ENCODE results near the gene ABHD12B.

Gene ABHD12B, protein sequence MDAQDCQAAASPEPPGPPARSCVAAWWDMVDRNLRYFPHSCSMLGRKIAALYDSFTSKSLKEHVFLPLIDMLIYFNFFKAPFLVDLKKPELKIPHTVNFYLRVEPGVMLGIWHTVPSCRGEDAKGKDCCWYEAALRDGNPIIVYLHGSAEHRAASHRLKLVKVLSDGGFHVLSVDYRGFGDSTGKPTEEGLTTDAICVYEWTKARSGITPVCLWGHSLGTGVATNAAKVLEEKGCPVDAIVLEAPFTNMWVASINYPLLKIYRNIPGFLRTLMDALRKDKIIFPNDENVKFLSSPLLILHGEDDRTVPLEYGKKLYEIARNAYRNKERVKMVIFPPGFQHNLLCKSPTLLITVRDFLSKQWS

DNA sequence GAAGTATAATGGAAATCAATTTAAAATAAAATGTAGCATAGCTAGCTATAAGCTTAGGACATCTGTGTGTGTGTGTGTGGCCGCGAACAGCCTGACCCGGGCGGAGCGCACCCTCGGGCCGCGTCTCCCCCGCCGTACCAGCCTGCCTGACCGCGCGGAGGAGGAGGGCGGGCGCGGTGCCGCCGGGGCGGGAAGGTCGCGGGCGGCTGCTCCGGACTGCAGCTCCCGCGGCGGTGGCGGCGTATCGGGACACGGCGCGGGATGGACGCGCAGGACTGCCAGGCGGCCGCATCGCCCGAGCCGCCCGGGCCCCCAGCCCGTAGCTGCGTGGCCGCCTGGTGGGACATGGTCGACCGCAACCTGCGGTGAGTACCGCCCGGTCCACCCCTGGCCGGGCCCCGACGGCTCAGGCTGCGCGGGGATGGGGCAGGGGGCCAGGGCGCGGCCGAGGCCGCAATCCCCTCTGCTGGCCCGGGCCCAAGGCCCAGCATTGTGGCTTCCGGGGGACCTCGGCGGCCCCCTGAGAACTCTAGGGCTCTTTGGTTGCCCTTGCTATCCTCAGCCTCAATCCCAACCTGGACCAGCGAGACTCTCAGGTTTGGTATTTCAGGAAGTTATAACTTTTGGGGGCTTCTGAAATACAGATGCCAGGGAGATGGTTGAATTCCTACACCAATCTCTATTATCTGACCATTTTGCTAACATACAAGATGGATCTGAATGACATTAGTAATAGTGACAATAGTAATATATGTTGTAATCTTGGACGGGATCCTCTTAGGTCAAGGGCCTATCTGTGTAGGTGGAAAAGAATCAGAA is at the start of gene ABHD12B:
TSS of gene ABHD12B (plus strand) at position 140 of the 819 bp plus-strand sequence. CDS start at position 262, 122 bp downstream.
- no peak for DNase-seq

DNA sequence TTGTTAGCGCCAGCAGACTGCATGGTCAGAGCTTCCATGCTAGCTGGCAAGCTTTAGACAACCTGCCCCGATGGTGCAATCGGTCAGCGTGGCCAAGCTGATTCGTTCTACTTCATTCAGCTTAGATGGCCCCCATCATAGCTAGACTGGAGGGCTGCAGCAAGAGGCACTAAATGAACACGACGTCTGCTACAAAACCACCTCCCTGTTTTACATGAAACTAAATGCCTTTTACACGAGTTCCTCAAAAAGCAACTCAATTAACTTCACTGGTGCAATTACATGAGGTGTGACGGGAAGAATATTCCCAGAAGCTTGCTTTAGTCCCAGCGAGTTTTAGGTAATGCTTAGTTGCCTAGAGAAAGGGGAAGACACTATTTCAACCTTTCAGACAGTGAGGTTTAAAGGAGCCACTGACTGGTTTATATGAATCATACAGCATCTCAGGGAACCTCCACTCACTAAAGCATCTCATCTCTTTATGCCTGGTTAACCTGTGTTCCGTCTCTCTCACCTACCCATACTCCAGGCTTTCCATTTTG is 49.3 kb upstream of the ABHD12B start:
- no peak for DNase-seq

DNA sequence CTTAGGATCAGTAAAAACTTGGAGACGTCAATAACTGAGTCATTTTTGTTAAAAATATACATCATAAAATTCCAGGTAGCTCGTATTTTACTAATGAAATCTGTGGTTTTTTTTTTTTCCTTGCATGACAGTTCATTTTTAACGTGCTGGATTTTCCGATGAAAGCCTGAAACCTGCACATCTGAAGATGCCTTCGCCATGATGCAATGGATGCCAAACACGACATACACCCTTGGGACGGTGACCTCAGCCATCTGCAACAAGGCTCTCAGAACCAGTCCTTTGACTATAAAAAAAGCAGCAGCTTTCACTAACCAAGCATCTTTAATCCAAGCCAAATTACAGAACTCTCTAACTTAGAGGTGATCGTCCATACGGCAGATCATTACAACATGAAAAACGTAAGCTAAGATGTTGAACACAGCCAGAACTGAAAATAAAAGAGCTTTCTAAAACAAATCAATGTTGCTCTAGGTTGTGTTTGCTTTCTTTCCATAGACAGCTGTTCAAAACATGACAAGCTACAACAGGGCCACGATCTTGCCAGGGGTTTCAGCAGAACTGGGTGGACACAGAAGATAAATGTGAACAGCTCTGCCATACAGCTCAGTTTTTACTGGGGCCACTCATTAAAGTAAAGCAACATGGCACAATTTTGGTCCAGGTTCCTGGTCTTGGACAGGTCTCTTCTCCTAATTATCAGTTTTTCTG is 48.6 kb upstream of the ABHD12B start:
- DNase-seq: no peak

DNA sequence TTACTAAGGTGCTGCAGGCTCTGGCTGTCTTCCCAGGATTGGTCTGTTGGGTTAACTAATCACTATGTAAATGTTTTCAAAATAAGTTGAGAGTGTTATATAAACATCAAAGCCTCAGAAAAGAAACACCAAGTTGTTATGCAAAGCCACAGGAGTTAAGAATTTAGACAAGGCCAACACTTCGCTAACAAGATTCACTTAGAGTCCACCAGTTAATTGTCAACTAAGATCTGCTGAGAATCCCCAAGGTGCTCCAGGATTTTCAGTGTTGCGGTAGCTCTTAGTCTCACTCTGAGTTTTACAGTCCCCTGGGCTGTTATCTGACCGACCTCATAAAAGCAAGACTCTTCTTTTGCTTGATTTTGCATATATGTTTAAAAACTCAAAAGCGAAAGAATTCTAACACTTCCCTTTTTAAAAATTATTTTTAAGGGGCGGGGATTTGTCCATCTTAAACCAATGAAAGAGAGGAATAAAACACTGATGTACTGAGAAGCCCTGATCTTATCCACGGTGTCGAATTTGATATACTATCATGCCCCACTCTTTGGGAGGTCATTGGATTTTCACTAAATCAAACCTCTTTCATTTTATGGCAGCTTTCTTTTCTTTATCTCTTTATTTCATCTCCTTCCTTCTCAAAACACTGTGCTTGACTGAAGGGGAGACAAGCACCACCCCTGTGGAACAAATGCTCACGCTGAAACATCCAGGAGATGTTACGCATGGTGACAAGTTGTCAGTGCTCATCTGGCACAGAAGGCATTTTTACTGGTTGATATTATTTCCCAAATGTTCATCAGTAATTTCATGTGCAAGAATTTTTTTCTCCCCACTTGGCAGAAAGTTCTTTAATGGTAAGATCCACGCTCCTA is 47.9 kb upstream of the ABHD12B start:
- DNase-seq: no peak

DNA sequence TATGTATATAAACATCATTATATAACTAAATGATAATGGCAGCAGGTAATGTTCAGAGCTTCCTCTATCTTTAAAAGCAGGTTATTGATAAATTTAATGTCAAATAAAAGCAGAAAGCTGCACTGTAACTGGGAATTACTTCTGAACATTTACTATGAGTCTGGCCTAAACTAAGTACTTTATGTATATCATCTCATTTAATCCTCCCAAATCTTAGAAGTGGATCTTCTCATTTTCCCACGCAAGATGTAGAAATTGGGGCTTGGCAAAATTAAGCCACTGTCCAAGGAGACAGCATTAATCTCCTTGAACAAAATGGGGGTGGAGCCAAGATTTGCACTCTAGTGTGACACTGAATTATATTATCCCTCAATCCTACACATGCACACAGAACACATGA is 46.5 kb upstream of the ABHD12B start:
- DNase-seq: no peak

DNA sequence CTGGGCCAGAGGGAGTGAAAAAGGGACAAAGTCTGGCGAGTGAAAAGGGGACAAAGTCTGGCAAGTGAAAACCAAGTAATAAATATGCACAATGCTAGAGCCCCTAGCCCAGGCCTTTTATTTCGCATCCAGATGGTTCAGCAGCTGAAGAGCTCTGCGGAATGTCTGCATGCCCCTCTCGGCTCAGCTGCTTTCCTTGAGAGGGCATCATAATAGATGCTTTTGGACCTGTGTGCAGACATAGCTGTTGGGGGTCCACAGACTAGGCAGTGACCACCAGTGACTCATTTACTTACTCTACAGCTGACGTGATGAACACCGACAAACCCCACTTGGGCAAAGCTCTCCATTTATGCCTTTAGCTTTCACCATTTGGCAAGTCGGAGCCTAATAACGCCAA is 45.2 kb upstream of the ABHD12B start:
- DNase-seq: no peak

DNA sequence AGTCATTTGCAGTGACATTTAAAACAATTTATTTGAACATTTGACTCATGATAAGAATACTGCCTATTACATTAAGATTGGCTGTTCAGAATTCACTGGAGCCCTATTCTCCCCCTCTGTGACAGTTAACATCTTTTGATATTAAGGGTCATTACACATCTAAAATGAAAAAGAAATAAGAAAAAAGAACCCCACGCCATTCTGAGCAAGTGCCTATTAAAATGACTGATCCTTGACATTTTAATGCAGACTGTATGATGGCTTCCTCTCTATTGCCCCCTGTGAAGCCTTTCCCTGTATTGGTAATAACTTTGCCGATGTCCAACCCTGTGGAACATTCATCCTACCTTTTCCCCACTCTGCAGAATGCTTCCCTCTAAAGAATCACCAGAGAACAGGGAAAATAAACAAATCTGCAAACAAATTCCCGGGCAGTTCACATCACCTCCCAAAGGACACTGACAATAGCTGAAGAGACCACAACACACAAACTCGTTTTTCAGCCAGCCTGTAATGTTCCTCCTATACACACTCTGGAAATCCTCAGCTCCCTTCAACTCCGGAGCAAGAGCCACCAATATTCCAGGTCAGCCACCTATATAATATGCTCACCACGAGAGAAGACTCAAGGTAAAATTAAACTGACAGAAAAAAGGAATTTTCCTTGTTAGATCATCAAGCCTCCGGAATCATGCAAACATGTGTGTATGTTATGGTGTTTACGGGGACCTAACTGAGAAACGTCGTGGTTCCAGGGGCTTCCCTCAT is 42.9 kb upstream of the ABHD12B start:
- no peak for DNase-seq

DNA sequence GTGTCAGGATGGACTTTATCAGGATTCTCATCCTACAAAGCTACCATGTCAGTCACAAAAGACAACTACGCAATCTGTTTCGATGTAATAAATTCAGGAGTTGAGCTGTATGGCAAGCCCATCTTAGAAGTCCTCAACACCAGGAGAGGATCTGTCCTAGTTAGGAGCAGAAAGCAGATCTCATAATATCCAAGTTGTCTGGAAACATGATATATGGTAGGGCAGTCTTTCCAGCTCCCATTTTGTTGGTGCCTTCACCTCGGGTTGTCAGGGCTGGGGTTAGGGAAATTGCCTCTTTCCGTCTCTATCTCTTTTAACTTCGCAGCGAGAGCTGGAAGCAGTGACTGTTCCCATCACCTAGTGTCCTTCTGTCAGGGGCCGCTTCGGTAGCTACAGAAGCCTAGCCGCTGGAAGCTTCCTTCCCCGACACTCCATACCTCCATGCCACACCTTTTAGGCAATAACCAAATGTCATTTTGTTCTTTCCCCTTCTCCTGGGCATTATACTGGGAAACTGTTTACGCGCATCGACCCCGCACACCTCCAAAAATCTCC is 42.3 kb upstream of the ABHD12B start:
- DNase-seq: no peak

DNA sequence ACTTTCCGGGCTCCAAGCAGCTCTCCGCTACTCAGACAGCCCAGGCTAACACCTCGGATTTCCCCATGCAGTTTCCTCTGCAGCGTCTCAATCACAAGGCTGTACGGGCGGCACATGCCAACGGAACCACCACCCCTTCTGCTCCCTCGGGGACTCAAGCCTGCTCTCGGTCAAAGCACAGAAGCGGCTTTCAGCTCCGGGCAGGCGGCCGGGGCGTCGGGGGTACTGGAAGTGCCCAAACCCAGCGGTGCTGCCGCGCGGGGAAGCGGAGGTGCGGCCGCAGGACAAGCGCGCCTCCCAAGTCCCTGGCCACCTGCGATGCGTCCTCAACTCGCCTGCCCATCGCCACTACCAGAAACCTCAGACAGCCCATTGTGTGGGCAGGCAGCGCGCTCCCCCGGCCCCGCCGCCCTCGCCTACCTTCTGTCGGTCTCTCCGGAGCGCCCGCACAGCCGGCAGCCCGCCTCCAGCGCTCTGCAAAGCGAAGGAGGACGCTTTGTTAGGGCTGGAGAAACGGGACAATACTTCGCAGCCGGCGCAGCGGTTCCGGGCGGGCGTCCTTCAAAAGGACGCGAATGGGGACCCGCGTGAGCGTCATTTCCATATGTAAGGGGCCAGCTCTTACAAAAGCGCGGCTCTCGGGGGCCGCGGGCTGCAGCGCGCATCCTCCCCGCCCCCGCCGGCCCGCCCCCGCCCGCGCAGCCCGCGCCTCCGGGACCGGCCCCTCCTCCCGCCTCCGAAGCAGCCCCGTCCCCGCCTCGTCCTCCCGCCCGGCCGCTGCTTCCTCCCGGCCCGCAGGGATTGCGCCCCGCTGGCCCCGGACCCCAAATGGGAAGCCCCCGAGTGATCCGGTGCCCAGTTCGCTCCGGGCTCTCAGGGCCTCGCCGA is 41.6 kb upstream of the ABHD12B start:
- peak; percentile 26 to 58 (median 42) for DNase-seq

DNA sequence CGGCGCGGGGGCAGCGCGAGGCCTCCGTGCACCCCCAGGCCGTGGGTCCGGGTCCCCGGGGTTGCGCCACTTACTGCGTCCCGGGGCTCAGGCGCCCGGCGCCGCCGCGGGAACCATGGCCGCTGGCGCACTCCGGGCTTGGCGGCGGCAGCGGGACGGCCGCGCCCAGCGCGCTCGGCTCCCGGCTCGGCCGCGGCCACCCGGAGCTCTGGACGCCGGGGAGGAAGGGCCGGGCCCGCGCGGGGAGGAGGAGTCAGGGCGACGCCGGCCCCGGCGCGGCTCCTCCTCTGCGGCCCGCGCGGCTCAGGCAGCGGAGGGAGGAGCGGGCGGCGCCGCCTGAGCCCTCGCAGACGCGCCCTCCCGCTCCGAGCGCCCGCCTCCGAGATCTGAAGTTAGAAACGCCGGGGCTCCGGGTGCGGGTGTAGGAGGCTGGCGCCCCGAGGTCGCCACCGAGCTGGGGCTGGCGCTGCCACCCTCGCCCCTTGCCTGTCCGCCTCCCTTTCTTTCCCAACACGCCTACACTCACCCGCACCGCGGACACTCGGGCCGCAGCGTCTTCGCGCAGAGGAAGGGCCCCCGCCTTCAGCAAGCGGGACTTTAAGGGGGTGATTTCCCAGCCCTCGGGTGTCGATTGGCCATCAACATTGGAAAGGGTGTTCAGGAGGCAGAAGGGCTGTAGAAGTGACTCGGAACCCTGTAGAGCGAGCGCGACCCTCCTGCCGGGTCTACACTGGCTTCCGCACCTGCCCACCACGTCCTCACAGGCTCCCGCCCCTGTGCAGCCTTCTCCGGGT is 40.7 kb upstream of the ABHD12B start, which contains the start of gene NIN:
TSS of gene NIN (minus strand) at position 231 of the 794 bp plus-strand sequence. CDS start 9,106 bp downstream, outside the sequence.
- peak; percentile 34 to 73 (median 38) for DNase-seq

DNA sequence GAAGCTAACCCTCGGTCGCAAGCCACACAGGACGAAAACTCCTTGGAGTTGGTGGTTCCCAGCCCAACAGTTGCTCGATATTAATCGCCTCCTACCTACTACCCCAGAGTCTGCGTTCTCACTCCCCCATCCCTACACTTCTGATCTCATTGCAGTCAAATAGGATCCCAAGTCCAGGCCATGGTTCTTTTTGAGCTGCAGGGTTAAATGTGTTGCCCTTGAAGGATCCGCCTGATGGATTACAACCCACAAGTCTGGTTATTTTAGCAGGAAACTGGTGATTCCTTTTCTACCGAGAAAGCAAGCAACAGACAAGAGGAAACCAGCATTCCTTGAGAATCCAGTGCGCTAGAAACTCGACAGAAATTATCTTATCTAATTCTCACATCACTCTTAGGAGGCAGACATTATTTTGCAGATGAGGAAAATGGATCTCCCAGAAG is 40.1 kb upstream of the ABHD12B start:
- no peak for DNase-seq

DNA sequence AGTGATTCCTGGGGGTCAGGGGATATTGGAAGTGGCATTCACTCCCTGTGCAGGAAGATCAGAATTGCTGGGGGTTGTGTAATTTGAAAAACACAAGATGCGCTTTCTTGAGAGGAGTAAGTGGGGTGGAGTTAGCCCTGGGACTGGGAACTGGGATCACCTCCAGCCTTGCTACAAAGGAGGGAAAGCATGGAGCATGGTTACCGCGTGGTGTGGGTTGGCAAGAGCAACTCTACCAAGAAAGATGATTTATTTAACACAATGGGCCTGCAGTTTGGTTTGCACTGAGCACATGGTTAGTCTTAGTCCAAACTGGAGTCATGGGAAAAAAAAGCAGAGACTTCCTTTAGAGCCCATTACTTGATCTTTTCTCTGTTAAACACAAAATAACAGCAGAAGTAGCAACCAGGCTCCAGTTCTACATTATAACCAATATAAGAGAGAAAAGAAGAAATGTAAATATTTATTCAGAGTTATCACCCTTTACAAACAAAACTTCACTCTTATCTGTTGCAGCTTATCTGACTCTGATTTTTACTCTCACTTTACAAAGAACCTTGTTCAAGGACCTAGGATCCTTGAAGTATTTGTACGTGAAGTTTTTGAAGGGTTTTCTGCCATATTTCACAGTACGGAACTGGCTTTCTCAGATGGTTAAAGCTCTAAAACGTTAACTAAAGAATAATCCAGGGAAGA is 38.8 kb upstream of the ABHD12B start:
- no peak for DNase-seq

DNA sequence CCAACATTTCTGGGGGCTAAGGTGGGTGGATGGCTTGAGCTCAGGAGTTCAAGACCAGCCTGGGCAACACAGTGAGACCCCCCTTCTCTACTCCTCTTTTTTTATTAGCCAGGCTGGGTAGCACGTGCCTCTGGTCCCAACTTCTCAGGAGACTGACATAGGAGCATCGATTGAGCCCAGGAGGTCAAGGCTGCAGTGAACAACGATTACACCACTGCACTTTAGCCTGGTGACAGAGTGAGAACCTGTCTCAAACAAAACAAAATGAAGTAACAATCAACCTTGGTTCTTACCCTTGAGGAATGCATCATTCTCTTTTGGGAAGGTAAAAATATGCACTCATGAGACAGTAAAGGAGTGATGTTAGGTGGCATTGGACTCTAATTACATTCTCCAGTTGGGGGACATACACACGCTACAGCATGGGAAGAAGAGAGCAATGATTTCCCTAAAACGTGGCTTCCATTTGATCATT is 37.0 kb upstream of the ABHD12B start:
- no peak for DNase-seq

DNA sequence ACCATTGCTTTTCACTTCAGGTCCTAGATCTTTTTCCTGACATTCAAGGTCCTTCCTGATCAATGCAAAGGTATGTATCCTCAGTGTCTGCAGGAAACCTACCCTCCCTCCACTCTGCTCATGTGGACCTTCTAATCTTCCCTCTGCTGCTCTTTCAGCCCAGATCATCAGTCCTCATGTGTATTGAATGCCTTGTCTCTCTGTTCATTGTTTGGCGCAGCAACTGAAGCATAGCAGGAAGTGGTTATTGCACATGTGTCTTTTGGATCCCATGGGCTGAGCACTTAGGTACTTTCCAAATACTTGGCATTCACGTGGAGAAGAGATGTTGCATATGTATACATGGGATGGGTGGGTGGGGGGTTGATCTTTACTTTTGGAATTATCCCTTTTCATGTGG is 36.6 kb upstream of the ABHD12B start:
- DNase-seq: no peak

DNA sequence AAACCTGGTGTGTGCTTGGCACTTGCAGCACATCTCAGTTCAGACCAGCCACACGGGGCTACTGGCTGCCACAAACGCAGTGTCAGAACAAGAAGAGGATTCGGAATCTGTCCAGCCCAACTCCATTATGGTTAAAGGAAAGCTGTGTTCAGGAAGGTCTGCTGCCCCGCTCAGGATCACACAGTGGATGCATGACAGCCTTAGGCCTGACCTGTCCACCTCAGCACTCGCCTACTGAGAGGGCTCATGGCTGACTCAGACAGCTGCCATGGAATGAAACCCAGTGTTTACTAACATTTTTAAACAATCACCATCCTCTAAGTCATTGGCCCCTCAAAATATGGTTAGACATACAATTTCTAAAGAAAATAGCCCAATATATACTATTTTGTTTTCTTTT is 35.3 kb upstream of the ABHD12B start:
- no peak for DNase-seq

DNA sequence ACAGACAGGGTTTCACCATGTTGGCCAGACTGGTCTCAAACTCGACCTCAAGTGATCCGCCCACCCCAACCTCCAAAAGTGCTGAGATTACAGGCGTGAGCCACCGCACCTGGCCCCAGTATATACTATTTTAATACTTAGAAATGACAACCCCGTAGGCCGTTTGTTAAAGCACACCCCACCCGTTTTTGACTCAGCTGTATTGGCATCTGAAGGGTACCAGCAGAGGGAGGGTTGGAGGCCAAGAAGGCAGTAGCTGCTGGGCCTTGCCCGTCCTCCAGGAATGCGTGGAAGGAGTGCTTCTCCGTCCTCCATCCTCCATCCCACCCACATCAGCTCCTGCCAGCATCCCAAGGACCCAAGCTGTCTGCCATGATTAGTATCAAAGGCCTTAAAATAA is 34.6 kb upstream of the ABHD12B start:
- no peak for DNase-seq

DNA sequence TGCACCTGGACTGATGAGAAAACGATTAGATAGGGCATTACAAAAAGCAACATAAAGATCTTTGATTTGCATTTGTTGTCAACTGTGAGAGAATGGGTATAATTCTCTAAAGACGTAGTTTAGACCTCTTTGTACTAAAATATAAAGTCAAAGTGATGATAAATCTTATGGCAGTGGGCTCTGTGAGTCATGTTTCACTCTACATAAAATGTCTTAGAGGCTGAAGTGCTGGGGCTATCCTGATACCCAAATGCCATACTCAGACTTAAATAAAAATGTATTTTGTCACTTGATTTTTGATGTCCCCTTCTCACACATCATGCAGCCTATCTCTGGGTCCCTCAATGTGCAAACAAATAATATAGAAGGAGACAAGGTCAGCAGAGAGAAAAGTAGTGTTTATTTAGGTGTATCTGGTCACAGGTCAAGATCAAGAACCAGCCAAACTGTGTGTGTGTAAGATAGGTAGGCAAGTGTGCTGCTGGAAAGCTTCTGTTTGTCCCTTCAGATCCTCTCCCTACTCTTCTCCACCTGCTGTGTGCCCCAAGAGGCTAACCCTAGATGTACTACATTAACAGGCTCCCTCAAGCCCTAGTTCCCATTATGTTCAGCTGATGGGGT is 33.9 kb upstream of the ABHD12B start:
- DNase-seq: no peak

DNA sequence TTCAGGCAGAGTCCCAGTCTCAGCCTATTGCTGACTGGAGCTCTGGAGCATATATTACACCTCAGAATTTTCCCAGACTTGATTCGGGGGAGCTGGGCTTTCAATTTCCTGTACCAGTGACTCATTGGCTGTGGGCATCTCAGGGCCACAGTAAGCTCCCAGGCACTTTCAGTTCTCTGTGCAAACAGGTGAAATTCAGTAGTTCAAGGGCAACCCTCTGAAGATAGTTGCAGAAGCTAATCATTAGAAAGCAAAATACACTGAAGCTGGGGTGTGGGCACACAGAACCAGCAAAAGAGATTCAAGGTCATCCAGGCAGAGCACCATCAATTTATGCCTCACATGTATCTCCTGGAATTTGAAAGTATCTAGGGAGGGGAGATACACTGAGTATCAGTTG is 32.8 kb upstream of the ABHD12B start:
- DNase-seq: no peak
